ENCODE data around the gene FLVCR2.

The FLVCR2 gene

GRCh38 chr14:75566752-75567151 lies 11.7 kb upstream of the FLVCR2 start:
- DNase-seq = no peak
- Histone ChIP-seq H3K4me1 (ENCODE audit: control insufficient read depth, insufficient read depth, low read length, poor library complexity, severe bottlenecking) (peaks cover 8% of the 10 kb centered on the region), H3K27me3 (replicated peaks; ENCODE audit: control insufficient read depth, insufficient read depth, low read length, poor library complexity, severe bottlenecking) (no peaks in the 10 kb centered on the region), H3K36me3 (ENCODE audit: control insufficient read depth, insufficient read depth, low read length) (no peaks in the 10 kb centered on the region), H3K9me3 (ENCODE audit: control insufficient read depth, low read length) (no peaks in the 10 kb centered on the region), H3K27ac (ENCODE audit: insufficient read depth, low read length, poor library complexity, severe bottlenecking) (no peak overlapping the region), H3K4me3 (ENCODE audit: insufficient read depth, low read depth, low read length, poor library complexity, severe bottlenecking) (no peak overlapping the region)

GRCh38 chr14:75568140-75568539 lies 10.3 kb upstream of the FLVCR2 start:
- H3K36me3 ChIP-seq (ENCODE audit: control insufficient read depth, insufficient read depth, low read length) = no peaks in the 10 kb centered on the region
- no peaks in the 10 kb centered on the region for H3K9me3 ChIP-seq (ENCODE audit: control insufficient read depth, low read length)
- peaks cover 8% of the 10 kb centered on the region for H3K4me1 ChIP-seq (ENCODE audit: control insufficient read depth, insufficient read depth, low read length, poor library complexity, severe bottlenecking)
- no peak for DNase-seq
- no peaks in the 10 kb centered on the region for H3K27me3 ChIP-seq (replicated peaks; ENCODE audit: control insufficient read depth, insufficient read depth, low read length, poor library complexity, severe bottlenecking)
- no peak overlapping the region for H3K27ac ChIP-seq (ENCODE audit: insufficient read depth, low read length, poor library complexity, severe bottlenecking)
- H3K4me3 ChIP-seq (ENCODE audit: insufficient read depth, low read depth, low read length, poor library complexity, severe bottlenecking) = no peak overlapping the region

- Histone ChIP-seq H3K9me3 (ENCODE audit: control insufficient read depth, low read length) (no peaks in the 10 kb centered on the region), H3K27me3 (replicated peaks; ENCODE audit: control insufficient read depth, insufficient read depth, low read length, poor library complexity, severe bottlenecking) (no peaks in the 10 kb centered on the region), H3K4me3 (ENCODE audit: insufficient read depth, low read depth, low read length, poor library complexity, severe bottlenecking) (no peak overlapping the region), H3K4me1 (ENCODE audit: control insufficient read depth, insufficient read depth, low read length, poor library complexity, severe bottlenecking) (peaks cover 8% of the 10 kb centered on the region), H3K36me3 (ENCODE audit: control insufficient read depth, insufficient read depth, low read length) (no peaks in the 10 kb centered on the region), H3K27ac (ENCODE audit: insufficient read depth, low read length, poor library complexity, severe bottlenecking) (no peak overlapping the region)
- no peak for DNase-seq
Observed at GRCh38 chr14:75568791-75569190, 9.6 kb upstream of the FLVCR2 start.

DNA sequence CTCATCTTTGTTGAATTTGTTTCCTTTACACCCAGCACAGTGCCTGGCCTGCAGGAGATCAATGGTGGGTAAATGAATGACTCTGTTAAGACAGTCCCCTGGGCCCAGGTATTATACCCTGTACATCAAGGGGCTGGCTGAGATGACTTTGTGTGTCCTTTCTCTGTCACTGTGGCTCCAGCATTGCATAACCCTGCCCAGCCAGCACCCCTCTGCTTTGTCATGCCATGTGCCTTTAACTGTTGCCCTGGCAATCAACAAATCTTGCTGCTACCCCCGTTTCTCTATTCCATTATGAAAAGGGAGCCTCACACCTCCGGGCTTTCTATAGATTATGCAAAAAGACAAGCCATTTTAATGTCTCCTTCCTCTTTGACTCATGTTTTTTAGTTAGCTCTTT lies 7.6 kb upstream of the FLVCR2 start:
- Histone ChIP-seq H3K4me3 (ENCODE audit: insufficient read depth, low read depth, low read length, poor library complexity, severe bottlenecking) (no peak overlapping the region), H3K4me1 (ENCODE audit: control insufficient read depth, insufficient read depth, low read length, poor library complexity, severe bottlenecking) (peaks cover 8% of the 10 kb centered on the region), H3K27me3 (replicated peaks; ENCODE audit: control insufficient read depth, insufficient read depth, low read length, poor library complexity, severe bottlenecking) (no peaks in the 10 kb centered on the region), H3K36me3 (ENCODE audit: control insufficient read depth, insufficient read depth, low read length) (no peaks in the 10 kb centered on the region), H3K27ac (ENCODE audit: insufficient read depth, low read length, poor library complexity, severe bottlenecking) (no peak overlapping the region), H3K9me3 (ENCODE audit: control insufficient read depth, low read length) (no peaks in the 10 kb centered on the region)
- DNase-seq = no peak

GRCh38 chr14:75572104-75572503 lies 6.3 kb upstream of the FLVCR2 start:
- no peaks in the 10 kb centered on the region for H3K36me3 ChIP-seq (ENCODE audit: control insufficient read depth, insufficient read depth, low read length)
- no peaks in the 10 kb centered on the region for H3K27me3 ChIP-seq (replicated peaks; ENCODE audit: control insufficient read depth, insufficient read depth, low read length, poor library complexity, severe bottlenecking)

GRCh38 chr14:75577090-75577489 lies 1.3 kb upstream of the FLVCR2 start:
- no peaks in the 10 kb centered on the region for H3K27me3 ChIP-seq (replicated peaks; ENCODE audit: control insufficient read depth, insufficient read depth, low read length, poor library complexity, severe bottlenecking)
- no peaks in the 10 kb centered on the region for H3K36me3 ChIP-seq (ENCODE audit: control insufficient read depth, insufficient read depth, low read length)
- H3K27ac ChIP-seq (ENCODE audit: insufficient read depth, low read length, poor library complexity, severe bottlenecking) = no peak overlapping the region
- H3K9me3 ChIP-seq (ENCODE audit: control insufficient read depth, low read length) = no peaks in the 10 kb centered on the region
- peaks cover 10% of the 10 kb centered on the region for H3K4me1 ChIP-seq (ENCODE audit: control insufficient read depth, insufficient read depth, low read length, poor library complexity, severe bottlenecking)
- DNase-seq = no peak
- H3K4me3 ChIP-seq (ENCODE audit: insufficient read depth, low read depth, low read length, poor library complexity, severe bottlenecking) = no peak overlapping the region

More at GRCh38 chr14:75572104-75572503, 6.3 kb upstream of the FLVCR2 start:
- H3K4me1 ChIP-seq (ENCODE audit: control insufficient read depth, insufficient read depth, low read length, poor library complexity, severe bottlenecking) = no peaks in the 10 kb centered on the region
- no peak overlapping the region for H3K4me3 ChIP-seq (ENCODE audit: insufficient read depth, low read depth, low read length, poor library complexity, severe bottlenecking)
- no peak overlapping the region for H3K27ac ChIP-seq (ENCODE audit: insufficient read depth, low read length, poor library complexity, severe bottlenecking)
- DNase-seq = no peak
- H3K9me3 ChIP-seq (ENCODE audit: control insufficient read depth, low read length) = no peaks in the 10 kb centered on the region

DNA sequence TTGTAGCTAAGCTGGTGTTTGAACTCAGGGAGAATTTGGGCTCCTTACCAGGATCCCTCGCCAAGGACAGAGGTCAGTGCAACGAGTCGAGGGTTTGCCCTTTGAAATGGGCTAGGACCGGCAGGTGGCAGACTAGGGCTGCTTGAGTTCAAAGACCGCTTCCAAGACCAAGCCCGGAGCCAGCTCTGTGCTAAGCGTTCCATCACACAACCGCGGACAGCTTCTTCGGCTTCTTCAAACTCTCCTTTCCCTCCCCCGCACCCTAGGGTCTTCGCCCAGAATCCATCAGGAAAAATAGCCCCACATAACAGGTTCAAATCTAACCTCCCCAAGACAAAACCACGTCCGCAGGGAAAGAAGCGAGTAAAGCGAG lies 705 bp upstream of the FLVCR2 start:
- Histone ChIP-seq H3K27ac (ENCODE audit: insufficient read depth, low read length, poor library complexity, severe bottlenecking) (peak overlapping the region; percentile 56), H3K27me3 (replicated peaks; ENCODE audit: control insufficient read depth, insufficient read depth, low read length, poor library complexity, severe bottlenecking) (no peaks in the 10 kb centered on the region), H3K4me1 (ENCODE audit: control insufficient read depth, insufficient read depth, low read length, poor library complexity, severe bottlenecking) (peaks cover 10% of the 10 kb centered on the region), H3K9me3 (ENCODE audit: control insufficient read depth, low read length) (no peaks in the 10 kb centered on the region), H3K4me3 (ENCODE audit: insufficient read depth, low read depth, low read length, poor library complexity, severe bottlenecking) (peak overlapping the region; percentile 68), H3K36me3 (ENCODE audit: control insufficient read depth, insufficient read depth, low read length) (no peaks in the 10 kb centered on the region)
- peak; percentile 32 to 49 (median 49) for DNase-seq

- Histone ChIP-seq H3K4me1 (ENCODE audit: control insufficient read depth, insufficient read depth, low read length, poor library complexity, severe bottlenecking) (peaks cover 10% of the 10 kb centered on the region), H3K27ac (ENCODE audit: insufficient read depth, low read length, poor library complexity, severe bottlenecking) (no peak overlapping the region), H3K36me3 (ENCODE audit: control insufficient read depth, insufficient read depth, low read length) (no peaks in the 10 kb centered on the region), H3K4me3 (ENCODE audit: insufficient read depth, low read depth, low read length, poor library complexity, severe bottlenecking) (peak overlapping the region; percentile 68), H3K27me3 (replicated peaks; ENCODE audit: control insufficient read depth, insufficient read depth, low read length, poor library complexity, severe bottlenecking) (no peaks in the 10 kb centered on the region), H3K9me3 (ENCODE audit: control insufficient read depth, low read length) (no peaks in the 10 kb centered on the region)
- DNase-seq = no peak
Observed at GRCh38 chr14:75578786-75579337, 442 bp downstream of the FLVCR2 start.

- H3K36me3 ChIP-seq (ENCODE audit: control insufficient read depth, insufficient read depth, low read length) = no peaks in the 10 kb centered on the region
- H3K4me1 ChIP-seq (ENCODE audit: control insufficient read depth, insufficient read depth, low read length, poor library complexity, severe bottlenecking) = peaks cover 10% of the 10 kb centered on the region
- H3K27ac ChIP-seq (ENCODE audit: insufficient read depth, low read length, poor library complexity, severe bottlenecking) = no peak overlapping the region
- DNase-seq = no peak
- no peaks in the 10 kb centered on the region for H3K27me3 ChIP-seq (replicated peaks; ENCODE audit: control insufficient read depth, insufficient read depth, low read length, poor library complexity, severe bottlenecking)
- peak overlapping the region; percentile 68 for H3K4me3 ChIP-seq (ENCODE audit: insufficient read depth, low read depth, low read length, poor library complexity, severe bottlenecking)
- no peaks in the 10 kb centered on the region for H3K9me3 ChIP-seq (ENCODE audit: control insufficient read depth, low read length)
Observed at GRCh38 chr14:75579338-75579864, 981 bp downstream of the FLVCR2 start.

- Histone ChIP-seq H3K9me3 (ENCODE audit: control insufficient read depth, low read length) (no peaks in the 10 kb centered on the region), H3K27ac (ENCODE audit: insufficient read depth, low read length, poor library complexity, severe bottlenecking) (no peak overlapping the region), H3K27me3 (replicated peaks; ENCODE audit: control insufficient read depth, insufficient read depth, low read length, poor library complexity, severe bottlenecking) (no peaks in the 10 kb centered on the region), H3K4me3 (ENCODE audit: insufficient read depth, low read depth, low read length, poor library complexity, severe bottlenecking) (no peak overlapping the region), H3K36me3 (ENCODE audit: control insufficient read depth, insufficient read depth, low read length) (no peaks in the 10 kb centered on the region), H3K4me1 (ENCODE audit: control insufficient read depth, insufficient read depth, low read length, poor library complexity, severe bottlenecking) (peaks cover 10% of the 10 kb centered on the region)
- DNase-seq = no peak
Observed at GRCh38 chr14:75579882-75580281, 1.5 kb downstream of the FLVCR2 start.
